D721Med (cell line): ENCODE measurements around the gene APBB1IP.
"Not testable (repeated sequence)": the region's sequence is repeated elsewhere in the genome, so short reads cannot be mapped to it uniquely, and the experiment has no call there.

Source experiments
- DNase-seq: peaks from one replicate; pipeline ENCODE4 v3.0.0; 2011; ENCODE audit warnings: low spot score; ENCODE audit not compliant: insufficient read length
- FAIRE-seq: peaks from 2 replicates; lab custom pipeline; 2011; peaks lifted over from hg19 to GRCh38; lab: Jason Lieb, UNC
- TF ChIP-seq, protein P1 (sequence below): IDR thresholded peaks from 2 replicates; pipeline ENCODE4 v1.5.1; 2012; ENCODE audit warnings: mild to moderate bottlenecking, control low read depth; ENCODE audit not compliant: insufficient read depth; ENCODE audit errors: missing control alignments

APBB1IP gene

GRCh38 chr10:26467639-26468038, 29.5 kb downstream of the APBB1IP start:
- TF ChIP-seq, protein P1, sequence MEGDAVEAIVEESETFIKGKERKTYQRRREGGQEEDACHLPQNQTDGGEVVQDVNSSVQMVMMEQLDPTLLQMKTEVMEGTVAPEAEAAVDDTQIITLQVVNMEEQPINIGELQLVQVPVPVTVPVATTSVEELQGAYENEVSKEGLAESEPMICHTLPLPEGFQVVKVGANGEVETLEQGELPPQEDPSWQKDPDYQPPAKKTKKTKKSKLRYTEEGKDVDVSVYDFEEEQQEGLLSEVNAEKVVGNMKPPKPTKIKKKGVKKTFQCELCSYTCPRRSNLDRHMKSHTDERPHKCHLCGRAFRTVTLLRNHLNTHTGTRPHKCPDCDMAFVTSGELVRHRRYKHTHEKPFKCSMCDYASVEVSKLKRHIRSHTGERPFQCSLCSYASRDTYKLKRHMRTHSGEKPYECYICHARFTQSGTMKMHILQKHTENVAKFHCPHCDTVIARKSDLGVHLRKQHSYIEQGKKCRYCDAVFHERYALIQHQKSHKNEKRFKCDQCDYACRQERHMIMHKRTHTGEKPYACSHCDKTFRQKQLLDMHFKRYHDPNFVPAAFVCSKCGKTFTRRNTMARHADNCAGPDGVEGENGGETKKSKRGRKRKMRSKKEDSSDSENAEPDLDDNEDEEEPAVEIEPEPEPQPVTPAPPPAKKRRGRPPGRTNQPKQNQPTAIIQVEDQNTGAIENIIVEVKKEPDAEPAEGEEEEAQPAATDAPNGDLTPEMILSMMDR, result no peak
- FAIRE-seq (no peak), DNase-seq (no peak)

GRCh38 chr10:26468291-26468690, 30.1 kb downstream of the APBB1IP start:
- no peak for DNase-seq
- TF ChIP-seq, protein P1, result no peak
- FAIRE-seq, result no peak

GRCh38 chr10:26468700-26469099, 30.6 kb downstream of the APBB1IP start:
- FAIRE-seq (no peak), DNase-seq (no peak)
- TF ChIP-seq, protein P1, result no peak

- no peak for DNase-seq
- peak; percentile 32 for FAIRE-seq
- TF ChIP-seq, protein P1, result no peak
Observed at GRCh38 chr10:26472492-26472778, 34.3 kb downstream of the APBB1IP start.

DNA sequence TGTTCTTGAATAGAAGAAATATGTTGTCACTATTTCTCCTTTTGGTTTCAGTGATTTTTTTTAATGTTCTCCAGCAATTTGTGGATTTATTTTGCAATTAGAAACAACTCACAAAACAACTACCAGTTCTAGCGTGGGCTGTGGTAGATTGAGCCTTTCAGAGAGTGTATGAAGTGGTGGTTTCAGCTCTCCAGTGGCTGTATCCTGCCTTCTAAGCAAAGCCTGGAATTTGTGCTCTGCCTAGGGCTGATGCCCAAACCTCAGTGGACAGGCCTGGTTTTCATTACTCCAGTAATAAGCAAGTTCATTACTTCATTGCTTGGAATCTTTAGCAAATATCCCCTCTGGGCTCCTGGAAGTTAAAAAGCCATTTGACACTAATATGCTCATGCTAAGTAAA, 35.9 kb downstream of the APBB1IP start:
- DNase-seq (no peak), FAIRE-seq (no peak)
- TF ChIP-seq, protein P1, result no peak

- DNase-seq, FAIRE-seq: not testable (repeated sequence)
Observed at GRCh38 chr10:26474845-26475244, 36.7 kb downstream of the APBB1IP start.

GRCh38 chr10:26475386-26475785, 37.2 kb downstream of the APBB1IP start:
- no peak for FAIRE-seq
- no peak for DNase-seq
- TF ChIP-seq, protein P1, result no peak

DNA sequence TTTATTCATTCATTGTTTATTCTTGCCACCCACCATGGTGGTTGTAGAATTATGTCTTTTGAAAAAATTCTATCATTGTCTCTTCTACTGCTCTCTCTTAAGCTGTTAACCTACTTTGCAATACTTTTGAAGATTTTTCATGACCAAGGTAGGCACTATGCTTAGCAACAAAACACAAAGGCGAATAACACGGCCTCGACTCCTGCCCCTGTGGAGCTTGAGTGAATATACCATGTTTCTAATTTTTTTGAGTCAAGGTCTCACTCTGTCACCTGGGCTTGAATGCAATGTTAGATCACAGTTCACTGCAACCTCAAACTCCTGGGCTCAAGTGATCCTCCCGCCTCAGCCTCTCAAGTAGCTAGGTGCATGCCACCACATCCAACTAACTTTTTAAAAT, 39.4 kb downstream of the APBB1IP start:
- DNase-seq, result no peak
- TF ChIP-seq, protein P1, result no peak
- FAIRE-seq, result no peak
